Panc1 (cell line): ENCODE measurements around the gene CES5A. TPM values are rescaled to one million over a fixed set of nuclear protein-coding genes. Genes with fewer than 3 reads are reported as not detected.
"Not testable (repeated sequence)": the region's sequence is repeated elsewhere in the genome, so short reads cannot be mapped to it uniquely, and the experiment has no call there.

Source experiments
- ATAC-seq: fragments of 200-7000 bp; cut with Tn5 transposase; 2 replicates; pipeline ENCODE4 v1.9.1; 2020; ENCODE audit warnings: mild to moderate bottlenecking, moderate library complexity
- BruUV-seq: library from RNA; stranded (reverse); fragments of 400-500 nt; replicated peaks from 2 replicates; lab custom pipeline; 2021; lab: Mats Ljungman, UMichigan
- CTCF ChIA-PET: fragments of 300-600 bp; sonication (Branson Sonifier 250); formaldehyde crosslinking; loops from one replicate; lab custom pipeline; 2022; ENCODE audit warnings: antibody characterized with exemption; lab: Charles Lee
- POLR2A ChIA-PET: fragments of 300-600 bp; sonication (Branson Sonifier 250); formaldehyde crosslinking; loops from one replicate; lab custom pipeline; 2022; ENCODE audit warnings: antibody characterized with exemption; lab: Charles Lee
- DNase-seq: peaks from one replicate; pipeline ENCODE4 v3.0.0-alpha.2; 2010; ENCODE audit warnings: low read depth, low spot score
- H3K27ac ChIP-seq: 2 replicates; pipeline ENCODE4 v1.5.1; 2011; ENCODE audit warnings: mild to moderate bottlenecking, low read length, inconsistent platforms
- H3K27me3 ChIP-seq: fragments of 200-500 bp; sonication (Bioruptor generic); 2 replicates; pipeline ENCODE4 v1.6.0; 2014; ENCODE audit warnings: low read length, inconsistent platforms; ENCODE audit not compliant: control insufficient read depth, insufficient read depth
- H3K36me3 ChIP-seq: fragments of 200-500 bp; sonication (Bioruptor generic); 2 replicates; pipeline ENCODE4 v1.5.1; 2014; ENCODE audit warnings: inconsistent platforms, mild to moderate bottlenecking, low read length, moderate library complexity; ENCODE audit not compliant: control insufficient read depth, insufficient read depth
- H3K4me1 ChIP-seq: 2 replicates; pipeline ENCODE4 v1.5.1; 2011; ENCODE audit warnings: inconsistent platforms, mild to moderate bottlenecking, low read length, moderate library complexity; ENCODE audit not compliant: control insufficient read depth, insufficient read depth
- H3K4me3 ChIP-seq, 2 experiments: 2 replicates each; pipeline ENCODE4 v1.5.1; 2011 to 2012; ENCODE audit warnings: low read depth in 2 of 2, low read length in 2 of 2, mild to moderate bottlenecking in 2 of 2, inconsistent platforms in 1 of 2, moderate library complexity in 1 of 2
- H3K9me3 ChIP-seq: fragments of 200-500 bp; sonication (Bioruptor generic); 2 replicates; pipeline ENCODE4 v1.5.1; 2014; ENCODE audit warnings: low read depth, mild to moderate bottlenecking, inconsistent platforms, low read length, moderate library complexity; ENCODE audit not compliant: control insufficient read depth, insufficient read depth
- CTCF ChIP-seq: fragments of 450-650 bp; IDR thresholded peaks from 2 replicates; pipeline ENCODE4 v1.5.1; 2017; ENCODE audit warnings: mild to moderate bottlenecking
- POLR2AphosphoS5 ChIP-seq: IDR thresholded peaks from 2 replicates; pipeline ENCODE4 v1.6.1; 2012; ENCODE audit warnings: mild to moderate bottlenecking, low read depth, low read length, moderate library complexity
- REST ChIP-seq, 2 experiments: IDR thresholded peaks; 2 replicates each; pipeline ENCODE4 v1.6.1; 2011 to 2012; ENCODE audit warnings: low read depth in 2 of 2, control low read depth in 1 of 2, low read length in 1 of 2, mild to moderate bottlenecking in 1 of 2, moderate library complexity in 1 of 2; ENCODE audit not compliant: insufficient read depth in 1 of 2
- SIN3A ChIP-seq: IDR thresholded peaks from 2 replicates; pipeline ENCODE4 v1.6.1; 2012; ENCODE audit warnings: low read depth, mild to moderate bottlenecking, low read length, moderate library complexity, borderline replicate concordance; ENCODE audit not compliant: insufficient read depth
- TCF7L2 ChIP-seq: IDR thresholded peaks from 2 replicates; pipeline ENCODE4 v1.6.1; 2011; ENCODE audit warnings: mild to moderate bottlenecking, low read depth, low read length, inconsistent platforms
- in situ Hi-C: cut with HindIII; loops from 2 replicates; pipeline ENCODE4 v1.10.0; 2016; ENCODE audit warnings: low sequenced_read_pairs, low pct_unique_long_range_greater_than_20kb
- intact Hi-C: fragments of 100-400 bp; cut with micrococcal nuclease; formaldehyde crosslinking; loops from one replicate; pipeline ENCODE4 v1.10.0; 2022; ENCODE audit not compliant: unreplicated experiment
- total RNA-seq: library from RNA; stranded (reverse); gene quantifications from one replicate; pipeline ENCODE4 v1.2.1, GENCODE V29; 2021; ENCODE audit not compliant: unreplicated experiment

The CES5A gene
- total RNA-seq, 1 experiment from 2014 or later: not detected

GRCh38 chr16:55820615-55821014 is 54.6 kb downstream of the CES5A start:
- Histone ChIP-seq H3K4me1 (no peaks in the 10 kb centered on the region), H3K27ac (no peak overlapping the region), H3K36me3 (no peaks in the 10 kb centered on the region), H3K9me3 (no peaks in the 10 kb centered on the region), H3K27me3 (no peaks in the 10 kb centered on the region), H3K4me3 (no peak overlapping the region)
- TF ChIP-seq CTCF (no peak), POLR2AphosphoS5 (no peak), REST (IDR thresholded peaks at IDR 0.05; ENCODE audit: insufficient read depth in 1 of 2, low read depth in 2 of 2, low read length in 1 of 2) (no peak), TCF7L2 (no peak), SIN3A (no peak)
- DNase-seq (no peak), ATAC-seq (no peak)
- in situ Hi-C loops (no loop called here), intact Hi-C loops (no loop called here)
- ChIA-PET CTCF (no interaction called here), POLR2A (no interaction called here)
- BruUV-seq: no TSS peak

- ATAC-seq: no peak
- DNase-seq: no peak
- Histone ChIP-seq H3K27ac (no peak overlapping the region), H3K27me3 (no peaks in the 10 kb centered on the region), H3K36me3 (no peaks in the 10 kb centered on the region), H3K4me3 (no peak overlapping the region), H3K4me1 (no peaks in the 10 kb centered on the region), H3K9me3 (no peaks in the 10 kb centered on the region)
- CTCF ChIA-PET: no interaction called here
- POLR2A ChIA-PET: no interaction called here
- BruUV-seq: no TSS peak
- intact Hi-C loops (no loop called here), in situ Hi-C loops (no loop called here)
- TF ChIP-seq SIN3A (no peak), POLR2AphosphoS5 (no peak), CTCF (no peak), TCF7L2 (no peak), REST (IDR thresholded peaks at IDR 0.05; ENCODE audit: insufficient read depth in 1 of 2, low read depth in 2 of 2, low read length in 1 of 2) (no peak)
These were observed 57.8 kb downstream of the CES5A start for GRCh38 chr16:55817236-55817912.

GRCh38 chr16:55816222-55816621 is 59.0 kb downstream of the CES5A start:
- DNase-seq, intact Hi-C loops, H3K4me1 ChIP-seq, POLR2A ChIA-PET, CTCF ChIA-PET, ATAC-seq, in situ Hi-C loops, BruUV-seq, H3K27me3 ChIP-seq, H3K36me3 ChIP-seq, H3K9me3 ChIP-seq, H3K4me3 ChIP-seq, H3K27ac ChIP-seq: not testable (repeated sequence)
